Karpas-422 (cell line): ENCODE measurements around the gene PCP4. TPM values are rescaled to one million over a fixed set of nuclear protein-coding genes. Genes with fewer than 3 reads are reported as not detected.

Source experiments
- DNase-seq: peaks from one replicate; pipeline ENCODE4 v3.0.0-alpha.2; 2015
- H2AFZ ChIP-seq: fragments of 200-600 bp; sonication (generic); 2 replicates; pipeline ENCODE4 v1.6.1; 2014; ENCODE audit warnings: antibody characterized with exemption, low read length, mixed read lengths
- H3K27ac ChIP-seq: fragments of 200-600 bp; sonication (generic); 2 replicates; pipeline ENCODE4 v1.5.1; 2014; ENCODE audit warnings: mild to moderate bottlenecking, low read length, moderate library complexity
- H3K27me3 ChIP-seq: fragments of 200-600 bp; sonication (generic); 2 replicates; pipeline ENCODE4 v1.6.1; 2014; ENCODE audit warnings: low read length, mixed read lengths
- H3K36me3 ChIP-seq: fragments of 200-600 bp; sonication (generic); 2 replicates; pipeline ENCODE4 v1.6.1; 2014; ENCODE audit warnings: low read length, mixed read lengths; ENCODE audit not compliant: insufficient read depth
- H3K4me1 ChIP-seq: fragments of 200-600 bp; sonication (generic); 2 replicates; pipeline ENCODE4 v1.6.1; 2014; ENCODE audit warnings: mild to moderate bottlenecking, low read length, mixed read lengths
- H3K4me2 ChIP-seq: fragments of 200-600 bp; sonication (generic); 2 replicates; pipeline ENCODE4 v1.6.1; 2014; ENCODE audit warnings: low read length, low read depth, mild to moderate bottlenecking; ENCODE audit not compliant: poor library complexity, severe bottlenecking
- H3K4me3 ChIP-seq: fragments of 200-600 bp; sonication (generic); 2 replicates; pipeline ENCODE4 v1.5.1; 2014; ENCODE audit warnings: mild to moderate bottlenecking, antibody characterized with exemption, low read length, mixed read lengths
- H3K79me2 ChIP-seq: fragments of 200-600 bp; sonication (generic); 2 replicates; pipeline ENCODE4 v1.6.1; 2014; ENCODE audit warnings: mild to moderate bottlenecking, low read length, mixed read lengths
- H3K9ac ChIP-seq: fragments of 200-600 bp; sonication (generic); 2 replicates; pipeline ENCODE4 v1.6.0; 2014; ENCODE audit warnings: low read length
- H3K9me2 ChIP-seq: fragments of 200-600 bp; sonication (generic), shearing (Covaris generic); replicated peaks from 2 replicates; pipeline ENCODE4 v1.6.0; 2014; ENCODE audit warnings: mild to moderate bottlenecking, low read length, moderate library complexity; ENCODE audit not compliant: insufficient read depth
- H3K9me3 ChIP-seq: fragments of 300-700, 200-600 bp; sonication (generic); 2 replicates; pipeline ENCODE4 v1.6.1; 2014; ENCODE audit warnings: low read length, mixed read lengths
- H4K20me1 ChIP-seq: fragments of 200-600 bp; sonication (generic); 2 replicates; pipeline ENCODE4 v1.6.1; 2014; ENCODE audit warnings: mild to moderate bottlenecking, antibody characterized with exemption, low read length, low read depth; ENCODE audit not compliant: insufficient read depth
- total RNA-seq: library from RNA; depleted of rRNA; stranded (reverse); fragments of >200 nt; shearing (Covaris generic); gene quantifications from 2 replicates; pipeline ENCODE4 v1.2.3, GENCODE V29; 2014; ENCODE audit warnings: low replicate concordance

Gene PCP4
- total RNA-seq, 1 experiment from 2014 or later = not detected

DNA sequence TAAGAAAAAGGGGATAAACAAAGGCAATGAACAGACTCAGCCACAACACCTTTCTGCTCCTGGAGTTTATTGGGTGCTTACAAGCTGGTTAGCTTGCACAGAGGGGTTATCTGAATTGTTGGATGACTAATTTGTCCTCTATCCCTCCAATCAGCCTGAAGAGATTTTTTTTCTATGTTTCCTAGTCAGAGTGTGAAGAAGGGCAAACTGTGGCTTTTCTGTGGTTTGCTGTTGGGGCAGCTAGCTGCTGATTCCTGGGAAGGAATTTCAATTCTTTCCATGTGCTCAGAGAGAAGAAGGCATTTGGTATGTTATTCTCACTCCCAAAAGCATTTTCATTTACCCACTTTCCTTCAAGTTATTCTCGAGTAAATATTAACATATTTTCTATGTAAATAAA, 48.6 kb downstream of the PCP4 start:
- H3K9me3 ChIP-seq = no peaks in the 10 kb centered on the region
- no peaks in the 10 kb centered on the region for H3K27me3 ChIP-seq
- H3K4me3 ChIP-seq = no peak overlapping the region
- no peaks in the 10 kb centered on the region for H3K36me3 ChIP-seq
- H3K4me2 ChIP-seq = no peak overlapping the region
- no peaks in the 10 kb centered on the region for H4K20me1 ChIP-seq
- H3K27ac ChIP-seq = no peak overlapping the region
- H3K9me2 ChIP-seq = no peaks in the 10 kb centered on the region
- H3K4me1 ChIP-seq = no peaks in the 10 kb centered on the region
- no peak overlapping the region for H3K9ac ChIP-seq
- DNase-seq = no peak
- no peak overlapping the region for H2AFZ ChIP-seq
- no peaks in the 10 kb centered on the region for H3K79me2 ChIP-seq

DNA sequence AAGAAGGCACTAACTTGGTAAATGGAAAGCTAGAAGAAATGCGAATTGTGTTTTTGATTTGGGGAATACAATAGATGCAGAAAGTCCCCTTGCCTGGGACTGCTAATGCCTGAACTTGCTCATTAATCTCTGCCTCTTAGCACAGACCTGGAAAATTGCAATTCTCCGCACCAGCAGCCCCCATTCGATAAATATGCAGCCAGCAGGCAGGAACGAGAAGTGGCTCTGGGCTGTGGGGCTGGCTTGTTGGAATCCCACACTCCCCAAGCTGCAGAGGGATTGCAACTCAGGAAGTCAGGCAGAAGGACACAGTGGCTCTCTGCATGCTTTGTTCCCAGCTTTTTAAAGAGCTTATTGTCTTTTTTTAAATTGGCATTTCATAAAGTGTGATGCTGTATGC, 51.3 kb downstream of the PCP4 start:
- no peaks in the 10 kb centered on the region for H3K36me3 ChIP-seq
- no peak overlapping the region for H3K4me3 ChIP-seq
- H3K4me1 ChIP-seq = no peaks in the 10 kb centered on the region
- no peak overlapping the region for H2AFZ ChIP-seq
- no peak overlapping the region for H3K4me2 ChIP-seq
- H3K9ac ChIP-seq = no peak overlapping the region
- H3K27me3 ChIP-seq = no peaks in the 10 kb centered on the region
- no peaks in the 10 kb centered on the region for H3K9me3 ChIP-seq
- H3K79me2 ChIP-seq = no peaks in the 10 kb centered on the region
- DNase-seq = no peak
- no peak overlapping the region for H3K27ac ChIP-seq
- no peaks in the 10 kb centered on the region for H4K20me1 ChIP-seq
- no peaks in the 10 kb centered on the region for H3K9me2 ChIP-seq

DNA sequence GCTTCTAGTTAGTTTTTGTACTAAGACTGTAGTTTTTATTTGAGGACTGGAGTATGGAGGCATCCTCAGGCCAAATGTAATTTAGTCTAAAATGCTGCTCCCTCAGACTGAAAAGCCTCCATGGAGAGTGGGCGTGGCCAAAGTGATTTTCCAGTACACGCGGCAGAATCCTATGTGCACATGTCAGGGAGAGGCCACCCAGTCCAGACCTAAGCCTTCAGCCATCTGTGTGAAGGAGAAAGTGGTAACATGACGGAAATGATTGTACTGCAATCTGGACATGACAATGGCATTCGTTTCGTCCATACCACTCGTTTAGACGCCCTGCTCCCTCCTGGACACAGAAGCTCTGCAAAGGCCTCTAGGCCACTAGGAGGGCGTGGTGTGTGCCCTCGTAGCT, 56.2 kb downstream of the PCP4 start:
- no peaks in the 10 kb centered on the region for H3K4me1 ChIP-seq
- no peak overlapping the region for H3K4me3 ChIP-seq
- H3K9ac ChIP-seq = no peak overlapping the region
- H3K9me2 ChIP-seq = no peaks in the 10 kb centered on the region
- H3K27ac ChIP-seq = no peak overlapping the region
- H3K79me2 ChIP-seq = no peaks in the 10 kb centered on the region
- no peak overlapping the region for H2AFZ ChIP-seq
- no peaks in the 10 kb centered on the region for H3K36me3 ChIP-seq
- no peak for DNase-seq
- no peaks in the 10 kb centered on the region for H3K9me3 ChIP-seq
- H4K20me1 ChIP-seq = no peaks in the 10 kb centered on the region
- H3K27me3 ChIP-seq = no peaks in the 10 kb centered on the region
- H3K4me2 ChIP-seq = no peak overlapping the region

DNA sequence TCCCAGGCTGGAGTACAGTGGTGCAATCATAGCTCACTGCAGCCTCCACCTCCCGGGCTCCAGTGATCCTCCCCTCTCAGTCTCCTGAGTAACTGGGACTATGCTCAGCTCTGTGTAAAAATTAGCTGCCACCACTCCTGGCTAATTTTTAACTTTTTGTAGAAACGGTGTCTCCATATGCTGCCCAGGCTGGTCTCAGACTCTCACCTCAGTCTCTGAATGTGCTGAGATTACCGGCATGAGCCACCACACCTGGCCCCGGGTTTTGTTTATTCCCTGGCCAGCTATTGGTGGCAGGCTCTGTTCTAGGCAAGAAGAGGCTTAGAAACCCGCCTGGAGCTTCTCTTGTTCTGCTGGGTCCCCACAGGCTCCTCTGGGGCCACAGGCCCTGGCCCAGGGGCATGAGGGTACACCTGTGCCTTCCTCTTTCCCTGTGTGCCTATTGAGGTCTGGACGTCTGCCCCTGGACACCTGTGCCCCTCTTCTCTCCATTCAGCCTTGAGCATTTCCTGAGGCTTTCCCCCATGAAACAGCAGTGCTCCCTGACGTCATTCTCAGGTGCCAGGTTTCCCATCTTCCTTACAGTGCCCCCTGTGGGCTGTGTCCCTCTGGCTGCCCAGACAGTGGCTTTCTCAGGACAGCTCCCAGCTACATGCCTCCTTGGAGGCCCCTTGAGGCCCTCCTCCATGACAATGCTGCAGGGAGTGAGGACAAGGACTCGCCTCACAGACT, 57.5 kb downstream of the PCP4 start:
- Histone ChIP-seq H3K9me3 (no peaks in the 10 kb centered on the region), H3K4me3 (no peak overlapping the region), H3K4me1 (no peaks in the 10 kb centered on the region), H3K27me3 (no peaks in the 10 kb centered on the region), H2AFZ (no peak overlapping the region), H3K4me2 (no peak overlapping the region), H3K36me3 (no peaks in the 10 kb centered on the region), H3K9me2 (no peaks in the 10 kb centered on the region), H3K79me2 (no peaks in the 10 kb centered on the region), H4K20me1 (no peaks in the 10 kb centered on the region), H3K27ac (no peak overlapping the region), H3K9ac (no peak overlapping the region)
- DNase-seq = peak; percentile 42

GRCh38 chr21:39927304-39927886, 60.2 kb downstream of the PCP4 start:
- Histone ChIP-seq H3K4me3 (no peak overlapping the region), H3K4me1 (no peaks in the 10 kb centered on the region; the same call in 1 of the 2 replicates), H3K36me3 (no peaks in the 10 kb centered on the region), H3K9me2 (no peaks in the 10 kb centered on the region), H3K79me2 (no peaks in the 10 kb centered on the region), H3K27me3 (no peaks in the 10 kb centered on the region), H3K9me3 (no peaks in the 10 kb centered on the region), H3K9ac (no peak overlapping the region), H2AFZ (no peak overlapping the region), H3K4me2 (no peak overlapping the region), H3K27ac (no peak overlapping the region), H4K20me1 (no peaks in the 10 kb centered on the region)
- no peak for DNase-seq

GRCh38 chr21:39932335-39932734, 65.1 kb downstream of the PCP4 start:
- H3K36me3 ChIP-seq = no peaks in the 10 kb centered on the region
- H3K27me3 ChIP-seq = no peaks in the 10 kb centered on the region
- H3K79me2 ChIP-seq = no peaks in the 10 kb centered on the region
- no peaks in the 10 kb centered on the region for H4K20me1 ChIP-seq
- H2AFZ ChIP-seq = no peak overlapping the region
- H3K9me3 ChIP-seq = no peaks in the 10 kb centered on the region
- DNase-seq = no peak
- H3K9me2 ChIP-seq = no peaks in the 10 kb centered on the region
- H3K9ac ChIP-seq = no peak overlapping the region
- no peak overlapping the region for H3K4me2 ChIP-seq
- no peak overlapping the region for H3K27ac ChIP-seq
- H3K4me1 ChIP-seq = peaks cover 18% of the 10 kb centered on the region; the same call in 1 of the 2 replicates
- H3K4me3 ChIP-seq = no peak overlapping the region

- Histone ChIP-seq H3K4me3 (no peak overlapping the region), H3K27ac (no peak overlapping the region), H3K4me1 (peaks cover 24% of the 10 kb centered on the region), H3K79me2 (no peaks in the 10 kb centered on the region), H3K9me3 (no peaks in the 10 kb centered on the region), H3K9ac (no peak overlapping the region), H2AFZ (no peak overlapping the region), H3K27me3 (no peaks in the 10 kb centered on the region), H3K4me2 (no peak overlapping the region), H4K20me1 (no peaks in the 10 kb centered on the region), H3K9me2 (no peaks in the 10 kb centered on the region), H3K36me3 (no peaks in the 10 kb centered on the region)
- DNase-seq = no peak
Measured at GRCh38 chr21:39934895-39935294, 67.7 kb downstream of the PCP4 start.

DNA sequence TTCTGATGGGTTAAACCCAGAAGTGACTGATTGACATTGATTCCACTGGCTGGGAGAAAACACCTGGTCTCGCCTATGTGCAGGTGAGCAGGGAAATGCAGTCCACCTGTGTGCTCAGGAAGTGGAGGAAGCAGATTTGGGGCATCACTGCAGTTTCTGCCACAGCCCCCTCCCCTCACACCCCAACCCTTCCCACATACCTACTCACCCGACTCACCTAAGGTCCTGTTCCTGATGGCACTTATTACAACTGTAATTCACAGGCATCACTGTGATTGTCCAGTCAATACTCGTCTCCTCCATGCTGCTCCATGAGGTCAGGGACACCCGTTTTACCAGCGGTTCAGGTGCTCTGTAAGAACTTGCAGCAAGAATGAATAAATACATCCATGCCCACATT, 68.5 kb downstream of the PCP4 start:
- H4K20me1 ChIP-seq = no peaks in the 10 kb centered on the region

More for the DNA sequence above, 68.5 kb downstream of the PCP4 start:
- H3K36me3 ChIP-seq = no peaks in the 10 kb centered on the region
- no peaks in the 10 kb centered on the region for H3K9me3 ChIP-seq
- no peak overlapping the region for H3K27ac ChIP-seq
- H3K9me2 ChIP-seq = no peaks in the 10 kb centered on the region
- no peak overlapping the region for H3K9ac ChIP-seq
- DNase-seq = no peak
- H3K79me2 ChIP-seq = no peaks in the 10 kb centered on the region
- no peak overlapping the region for H2AFZ ChIP-seq
- H3K4me2 ChIP-seq = no peak overlapping the region
- no peaks in the 10 kb centered on the region for H3K27me3 ChIP-seq
- peaks cover 24% of the 10 kb centered on the region for H3K4me1 ChIP-seq
- no peak overlapping the region for H3K4me3 ChIP-seq
